Dermis microvascular lymphatic vessel endothelial cell (primary cell): ENCODE measurements around the gene ZNF318. TPM values are rescaled to one million over a fixed set of nuclear protein-coding genes. Genes with fewer than 3 reads are reported as not detected.
A peak's percentile ranks its signal among the peaks of the same experiment; 100 is the strongest.
"Not testable (repeated sequence)": the region's sequence is repeated elsewhere in the genome, so short reads cannot be mapped to it uniquely, and the experiment has no call there.

Experiments used
- DNase-seq, 2 donors: peaks; one replicate each; pipeline versions ENCODE4 v3.0.0 to v3.0.0-alpha.2; 2010; ENCODE audit warnings: low read depth in 2 of 2
- total RNA-seq: library from RNA; depleted of rRNA; stranded (reverse); fragments of >200 nt; gene quantifications from 2 replicates; pipeline ENCODE4 v1.2.1, GENCODE V29; 2014

The ZNF318 gene
- total RNA-seq, 1 donor from 2014 or later = 4.0 TPM

DNA sequence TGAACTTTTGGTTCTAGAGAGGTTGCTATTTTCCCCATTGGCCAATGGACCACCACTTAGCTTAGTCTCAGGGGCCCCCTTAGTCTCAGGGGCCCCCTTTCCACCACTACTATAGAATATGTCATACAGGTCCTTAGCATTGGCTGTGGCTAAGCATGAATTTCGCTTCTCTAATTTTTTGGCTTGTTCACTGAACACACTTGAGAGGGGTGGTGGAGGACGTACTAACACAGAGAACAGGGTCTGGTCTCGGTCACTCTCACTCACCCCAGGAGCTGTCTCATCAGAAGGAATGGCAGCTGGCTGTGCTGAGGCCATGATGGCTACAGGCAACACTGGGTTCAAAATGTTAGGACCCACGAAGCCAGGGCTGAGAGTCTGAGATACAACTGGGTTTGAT is 30.3 kb downstream of the ZNF318 start:
- no peak for DNase-seq

DNA sequence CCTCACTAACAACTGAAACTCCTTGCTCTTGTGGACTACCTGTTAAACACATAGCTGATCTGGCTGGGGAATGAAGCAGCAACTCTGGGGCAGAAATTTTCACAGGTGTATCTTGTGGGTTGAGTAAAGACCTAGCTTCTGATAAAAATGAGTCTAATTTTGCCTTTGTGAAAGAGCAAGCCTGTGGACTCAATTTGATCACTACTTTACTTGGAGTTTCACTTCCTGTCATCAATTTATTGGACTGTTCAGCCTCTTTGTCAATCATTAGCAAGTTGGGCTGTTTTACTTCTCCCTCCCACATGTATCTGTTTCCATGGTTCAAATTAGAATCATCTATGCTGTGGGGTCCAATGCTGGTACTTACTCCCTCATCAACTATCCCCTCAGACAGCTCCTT is 31.2 kb downstream of the ZNF318 start:
- no peak for DNase-seq

DNA sequence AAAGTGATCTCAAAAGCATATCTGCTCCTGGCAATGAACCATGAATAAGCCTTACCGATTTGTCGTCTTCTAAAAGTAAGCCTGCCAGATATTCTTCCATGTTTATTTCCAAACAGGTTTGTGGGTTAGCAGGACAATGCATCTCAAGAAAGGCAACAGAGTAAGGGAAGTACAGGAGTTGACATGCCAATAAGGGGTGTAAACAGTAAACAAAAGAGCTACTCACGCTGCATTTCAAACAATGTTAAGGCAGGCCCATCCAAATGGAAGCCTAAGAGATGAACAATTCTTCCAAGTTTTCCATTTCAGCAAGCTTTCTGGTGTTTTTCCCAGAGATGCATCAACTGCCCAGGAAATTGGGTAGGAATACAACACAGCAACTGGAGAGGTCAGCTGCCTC is 33.1 kb downstream of the ZNF318 start:
- DNase-seq = no peak

DNA sequence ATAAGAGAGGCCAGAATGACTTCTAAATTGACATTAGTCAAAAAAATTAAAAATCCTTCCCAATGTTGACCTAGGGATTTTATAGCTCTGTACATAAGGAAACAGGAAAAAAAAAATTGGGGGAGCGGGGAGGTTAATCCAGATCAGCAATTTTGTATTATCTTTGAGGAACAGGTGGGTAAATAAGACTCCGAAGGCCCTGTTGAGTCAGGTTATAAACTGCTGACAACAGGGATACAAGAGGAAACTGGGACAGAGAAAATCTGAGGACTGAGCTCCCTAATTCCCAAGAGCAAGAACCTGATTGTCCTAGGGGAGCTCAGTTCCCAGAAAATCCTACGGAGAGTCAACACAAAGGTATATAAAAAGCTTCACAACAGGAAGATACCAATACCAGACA is 34.0 kb downstream of the ZNF318 start:
- DNase-seq = no peak

DNA sequence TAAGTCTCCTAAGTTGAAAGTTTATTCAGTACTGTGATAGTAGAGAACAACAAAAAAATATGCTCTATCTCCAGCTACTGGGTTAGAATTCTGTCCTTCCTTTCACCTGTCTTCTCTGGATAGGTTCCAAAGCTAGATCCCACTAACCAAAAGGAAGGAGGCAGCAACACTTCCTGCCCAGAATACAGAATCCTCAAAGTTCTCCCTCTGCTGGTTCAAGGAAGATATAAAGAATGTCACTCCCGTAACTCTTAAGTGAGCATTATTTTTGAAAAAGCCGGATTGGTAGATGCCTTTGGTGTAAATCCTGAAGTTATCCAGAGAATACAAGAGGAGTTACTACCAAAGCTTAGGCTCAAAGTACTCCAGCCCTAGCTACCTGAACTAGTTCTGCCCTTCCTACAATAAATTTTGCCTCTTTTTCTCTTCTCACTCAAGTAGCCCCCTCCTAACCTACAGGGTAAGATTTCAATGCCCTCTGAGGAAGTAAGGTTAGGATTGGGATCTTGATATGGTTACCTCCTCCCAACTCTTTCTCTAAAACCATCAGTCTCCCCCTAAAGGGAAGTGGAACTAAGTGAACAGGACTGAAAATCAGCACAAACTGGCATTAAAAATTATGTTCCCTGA is 34.9 kb downstream of the ZNF318 start:
- peak in 1 of 2 donors; percentile 47 for DNase-seq

DNA sequence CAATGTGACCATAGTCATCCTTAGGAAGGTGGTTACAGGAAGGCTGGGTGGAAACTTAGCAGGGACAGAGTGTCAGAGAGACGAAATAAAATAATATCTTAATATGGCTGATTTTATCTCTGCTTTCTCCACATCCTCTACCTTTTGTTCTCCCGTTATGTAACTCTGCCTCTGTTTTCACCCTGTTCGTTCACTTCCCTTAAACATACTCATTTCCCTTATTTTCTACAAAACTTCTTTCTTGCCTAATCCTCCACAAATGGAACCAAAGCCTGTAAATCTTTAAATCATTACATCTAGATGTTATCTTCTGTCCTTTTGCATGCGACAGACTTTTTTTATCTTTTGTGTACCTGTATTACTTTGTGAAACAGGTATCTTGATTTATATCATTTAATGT is 37.6 kb downstream of the ZNF318 start:
- DNase-seq = no peak

DNA sequence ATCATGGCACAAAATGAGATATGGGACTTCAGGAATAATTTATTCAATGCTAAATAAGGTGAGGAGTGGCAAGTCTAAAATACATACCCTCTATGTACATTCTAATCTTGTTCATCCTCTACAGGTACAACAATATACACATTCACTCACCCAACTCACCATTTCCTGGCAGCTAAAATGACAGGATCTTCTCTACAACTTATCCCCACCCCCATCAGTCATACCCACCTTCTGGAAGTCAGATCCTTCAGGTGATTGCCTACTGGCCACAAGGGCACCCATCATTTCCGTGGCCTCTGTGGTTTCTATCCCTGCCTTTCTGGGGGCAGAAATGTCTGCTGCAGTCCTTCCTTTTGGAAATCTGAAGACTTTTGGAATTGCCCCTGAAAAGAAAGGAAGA is 38.0 kb downstream of the ZNF318 start:
- no peak for DNase-seq

DNA sequence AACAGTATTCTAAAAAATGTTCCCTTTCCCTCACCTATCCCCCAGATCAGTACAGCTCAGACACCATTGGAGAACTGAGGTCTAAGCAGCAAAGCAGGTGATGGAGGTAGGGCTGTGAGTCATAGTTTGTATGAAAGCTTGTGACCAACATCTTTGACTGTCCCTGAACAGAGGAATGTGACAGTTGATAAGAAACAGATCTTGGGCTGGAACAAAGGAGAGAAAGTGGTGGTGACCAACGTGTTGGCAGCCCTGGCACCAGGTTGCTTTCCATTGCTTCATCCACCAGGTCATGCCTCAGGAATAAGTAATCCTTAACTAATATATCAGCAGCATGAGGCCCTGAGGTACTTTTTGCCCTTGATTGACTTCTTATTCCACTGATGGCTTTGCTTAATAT is 40.9 kb downstream of the ZNF318 start:
- no peak for DNase-seq

DNA sequence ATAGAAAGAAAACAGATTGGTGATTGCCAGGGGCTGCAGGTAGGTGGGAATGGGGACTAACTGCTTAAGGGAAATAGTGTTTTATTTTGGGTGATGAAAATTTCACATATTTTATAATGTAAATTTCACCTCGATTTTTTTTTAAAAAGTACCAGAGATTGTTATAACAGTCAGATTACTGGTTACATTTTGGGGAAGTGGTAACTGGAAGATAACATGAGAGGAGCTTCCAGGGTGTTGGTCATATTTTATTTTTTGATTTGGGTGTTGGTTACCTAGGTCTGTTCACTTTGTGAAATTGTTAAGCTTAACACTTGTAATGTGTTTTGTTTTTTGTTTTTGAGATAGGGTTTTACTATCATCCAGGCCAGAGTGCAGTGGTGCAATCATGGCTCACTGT is 43.6 kb downstream of the ZNF318 start:
- DNase-seq = no peak

DNA sequence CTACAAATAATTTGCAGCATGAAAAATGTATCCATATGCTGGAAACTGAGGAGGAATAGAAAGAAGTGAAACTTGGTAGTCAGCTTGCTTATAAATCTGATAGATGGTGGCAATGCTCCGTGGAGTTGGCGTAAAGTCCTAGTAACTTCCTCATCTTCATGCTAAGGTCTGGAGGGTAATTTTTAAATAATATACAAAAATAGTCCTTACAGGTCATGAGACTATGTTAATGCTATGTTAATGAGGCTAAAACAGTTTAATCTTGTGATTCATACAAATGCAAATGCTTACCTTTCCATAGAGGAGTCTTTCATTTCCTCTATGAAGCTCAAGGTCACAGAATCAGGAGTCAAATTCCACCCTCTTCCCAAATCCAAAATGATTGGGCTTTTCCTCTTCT is 51.4 kb downstream of the ZNF318 start:
- DNase-seq = no peak

DNA sequence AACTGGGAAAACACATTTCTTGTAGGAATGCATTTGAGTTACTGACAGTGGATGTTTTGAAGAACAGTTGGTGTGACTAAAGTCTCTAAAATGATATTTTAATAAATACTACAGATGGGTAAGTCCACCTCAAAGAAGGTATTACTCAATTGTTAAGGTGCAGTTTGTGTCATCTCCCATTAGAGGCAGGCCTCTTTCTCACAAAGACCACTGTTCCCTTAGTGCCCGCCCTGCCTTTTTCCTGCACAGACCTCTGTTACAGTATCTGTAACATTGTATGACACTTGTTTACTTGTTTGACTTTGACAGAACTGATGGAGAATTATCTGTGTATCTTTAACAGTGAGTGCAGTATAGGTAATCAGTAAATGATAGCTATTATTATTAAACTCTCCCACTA is 55.6 kb downstream of the ZNF318 start:
- no peak for DNase-seq

DNA sequence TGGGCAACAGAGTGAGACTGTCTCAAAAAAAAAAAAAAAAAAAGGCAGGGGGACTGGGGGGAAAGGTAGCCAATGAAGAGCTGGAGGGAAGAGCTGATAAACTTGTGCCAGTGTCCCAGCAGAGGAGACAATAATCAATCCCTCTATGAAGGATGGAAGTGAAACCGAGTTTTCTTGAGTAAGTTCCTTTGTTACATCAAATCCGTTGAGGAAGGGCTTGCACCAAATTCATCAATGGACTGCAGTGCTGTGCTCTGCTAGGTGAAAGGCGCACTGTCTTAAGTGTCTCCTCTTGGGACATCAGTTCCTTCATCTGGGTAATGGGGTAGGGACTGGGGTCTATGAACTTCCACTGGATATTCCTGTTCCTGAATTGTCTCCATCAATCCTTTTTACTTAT is 57.8 kb downstream of the ZNF318 start:
- no peak for DNase-seq

DNA sequence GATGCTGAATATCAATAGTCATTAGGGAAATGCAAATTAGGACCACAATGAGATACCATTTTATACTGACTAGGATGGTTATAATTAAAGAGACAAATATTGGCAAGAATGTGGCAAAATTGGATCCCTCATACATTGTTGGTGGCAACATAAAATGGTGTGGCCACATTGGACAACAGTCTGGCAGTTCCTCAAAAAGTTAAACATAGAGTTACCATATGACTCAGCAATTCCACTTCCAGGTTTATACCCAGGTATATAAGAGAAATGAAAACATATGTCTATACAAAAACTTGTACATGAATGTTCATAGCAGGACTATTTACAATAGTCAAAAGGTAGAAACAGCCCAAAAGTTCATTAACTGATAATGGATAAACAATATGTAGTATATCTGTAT is 58.8 kb downstream of the ZNF318 start:
- no peak for DNase-seq

DNA sequence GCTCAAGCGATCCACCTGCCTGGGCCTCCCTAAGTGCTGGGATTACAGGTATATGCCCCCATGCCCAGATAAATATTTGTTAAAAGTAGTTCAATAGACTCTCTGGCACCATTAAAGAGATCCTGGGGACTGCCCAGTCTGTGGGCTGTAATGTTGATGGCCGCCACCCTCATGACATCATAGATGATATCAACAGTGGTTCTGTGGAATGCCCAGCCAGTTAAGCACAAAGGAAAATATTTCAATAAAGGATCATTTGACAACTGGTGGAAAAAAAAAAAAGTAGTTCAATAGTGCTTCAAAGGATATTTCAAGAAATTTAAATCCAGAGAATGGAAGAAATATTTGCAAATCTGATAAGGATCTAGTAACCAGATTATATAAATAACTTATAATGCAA is 59.3 kb downstream of the ZNF318 start:
- DNase-seq = no peak

DNA sequence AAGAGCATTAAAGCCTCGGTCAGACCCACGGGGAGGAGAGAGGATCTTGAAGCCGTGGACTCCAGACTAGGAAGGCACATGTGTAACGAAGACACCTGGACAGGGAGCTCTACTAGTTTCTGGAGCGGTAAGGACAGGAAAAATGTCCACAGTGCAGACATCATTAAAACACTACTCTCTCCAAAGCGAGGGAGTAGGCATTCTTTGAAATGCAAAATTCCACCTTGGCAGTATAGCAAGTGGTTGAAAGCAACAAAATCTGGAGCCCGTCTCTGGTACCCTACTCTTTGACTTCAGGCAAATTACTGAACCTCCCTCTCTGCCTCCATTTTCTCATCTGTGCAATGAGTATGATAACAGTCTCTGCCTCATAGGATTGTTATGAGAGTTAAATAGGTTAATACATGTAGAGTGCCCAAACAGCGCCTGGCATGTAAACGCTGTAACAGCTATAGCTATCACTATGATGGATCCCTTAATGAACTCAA is 60.4 kb downstream of the ZNF318 start:
- no peak for DNase-seq

DNA sequence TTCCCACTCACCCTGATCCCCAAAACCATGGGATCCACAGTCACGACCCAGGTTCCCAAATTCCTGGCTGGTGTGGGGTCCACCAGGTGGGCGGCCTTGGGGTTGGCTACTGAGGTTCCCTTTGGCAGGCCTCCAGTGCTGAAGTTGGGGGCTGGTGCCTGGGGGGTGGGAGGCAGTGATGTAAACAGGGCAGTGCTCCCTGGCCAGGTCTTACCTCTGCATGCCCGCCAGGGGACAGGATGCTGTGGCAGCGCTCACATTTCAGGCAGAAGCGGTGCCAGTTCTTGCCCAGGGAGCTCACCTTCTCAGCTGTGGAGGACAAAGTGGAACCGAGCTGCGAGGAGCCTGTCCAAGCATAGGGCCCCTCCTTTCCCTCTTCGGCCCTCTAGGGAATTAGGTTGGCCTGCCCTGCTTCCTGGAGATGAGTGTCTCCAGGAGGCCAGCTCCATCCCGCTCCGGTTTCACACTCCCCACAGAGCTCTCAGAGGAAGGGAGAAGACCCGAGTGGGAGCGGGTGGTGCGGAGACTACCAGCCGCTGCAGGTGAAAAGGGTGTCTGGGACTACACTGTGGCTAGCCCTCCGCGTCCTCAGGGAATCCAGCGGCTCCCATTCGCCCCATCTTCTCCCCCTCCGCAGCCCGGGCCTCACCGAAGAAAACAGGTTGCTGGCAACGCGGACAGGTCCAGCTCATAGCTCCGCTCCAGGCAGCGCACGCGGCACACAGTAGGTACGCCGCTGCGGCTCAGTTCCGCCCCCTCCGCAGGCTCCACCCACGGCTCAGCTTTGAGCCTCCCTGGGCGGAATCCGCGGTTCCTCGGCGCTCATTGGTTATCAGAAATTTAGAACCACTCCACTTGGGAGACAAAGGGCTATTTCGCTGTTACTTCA is 61.1 kb downstream of the ZNF318 start, which contains the start of gene CRIP3:
Gene CRIP3 (minus strand): TSS at position 726 of the 889 bp plus-strand sequence. CDS start 34 bp downstream, at position 692.
- peak in 1 of 2 donors; percentile 13 for DNase-seq

DNA sequence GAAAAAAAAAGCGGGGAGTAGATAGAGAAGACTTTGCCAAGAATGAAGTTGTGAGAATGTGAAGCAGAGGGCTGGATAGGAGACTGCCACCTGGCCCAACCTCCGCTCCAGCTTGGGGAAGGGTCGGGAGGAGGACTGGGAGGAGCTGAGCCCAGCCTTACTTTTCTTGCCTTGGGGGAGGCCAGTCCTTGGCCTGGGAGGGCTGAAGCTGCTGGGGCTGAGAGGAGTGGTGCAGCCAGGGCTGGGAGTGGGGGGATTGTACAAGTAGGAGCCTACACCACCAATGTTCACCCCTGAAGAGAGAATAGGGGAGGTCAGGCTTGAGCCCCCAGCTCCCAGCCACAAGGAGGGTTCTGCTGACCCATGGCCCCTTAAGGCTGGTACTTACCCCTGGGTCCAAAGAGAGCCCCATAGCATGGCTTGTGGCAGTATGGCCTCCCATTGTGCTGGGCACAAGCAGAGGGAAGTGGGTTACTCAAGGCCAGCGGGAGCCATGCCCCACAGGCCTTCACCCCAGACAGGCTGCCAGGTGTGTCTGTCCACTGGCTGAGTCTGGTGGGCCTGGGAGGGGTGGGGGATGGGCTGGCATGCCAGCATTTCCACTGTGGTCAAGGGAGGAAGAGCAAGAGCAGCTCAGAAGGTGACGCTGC is 61.9 kb downstream of the ZNF318 start:
- no peak for DNase-seq

DNA sequence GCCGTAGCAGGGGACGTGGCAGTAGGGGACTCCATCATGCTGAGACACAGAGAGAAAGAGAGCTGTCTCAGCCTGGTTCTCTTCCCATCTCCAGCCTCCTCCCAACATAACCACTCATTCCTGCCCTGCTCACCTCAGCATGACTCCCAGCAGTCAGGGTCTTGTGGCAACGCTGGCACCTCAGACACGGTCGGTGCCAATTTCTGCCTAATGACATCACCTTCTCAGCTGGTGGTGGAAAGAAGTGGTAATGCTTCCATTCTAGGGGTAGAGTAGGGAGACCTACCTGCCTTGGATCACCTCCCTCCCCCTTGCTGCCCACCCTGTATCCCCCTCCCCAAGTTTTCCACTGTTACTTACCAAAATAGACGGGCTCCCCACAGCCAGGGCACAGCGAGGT is 63.4 kb downstream of the ZNF318 start:
- DNase-seq = no peak

DNA sequence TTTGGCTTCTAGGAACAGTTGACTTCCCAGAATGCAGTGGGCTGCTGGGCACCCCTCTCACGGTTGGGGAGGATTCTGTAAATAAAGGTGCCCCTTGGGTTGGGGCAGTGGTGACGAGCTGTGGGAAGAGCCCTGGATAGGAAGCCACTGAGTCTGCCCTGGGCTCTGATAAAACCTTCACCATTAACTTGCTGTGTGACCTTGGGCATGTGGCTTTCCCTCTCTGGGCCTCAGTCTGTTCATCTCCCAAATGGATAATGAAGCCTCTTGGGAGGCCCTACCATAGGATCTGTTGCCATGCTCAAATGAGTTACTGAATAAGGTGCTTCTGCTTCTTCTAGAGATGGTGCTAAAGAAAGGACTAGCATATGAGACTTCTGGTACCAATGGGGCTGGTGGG is 64.6 kb downstream of the ZNF318 start:
- no peak for DNase-seq

DNA sequence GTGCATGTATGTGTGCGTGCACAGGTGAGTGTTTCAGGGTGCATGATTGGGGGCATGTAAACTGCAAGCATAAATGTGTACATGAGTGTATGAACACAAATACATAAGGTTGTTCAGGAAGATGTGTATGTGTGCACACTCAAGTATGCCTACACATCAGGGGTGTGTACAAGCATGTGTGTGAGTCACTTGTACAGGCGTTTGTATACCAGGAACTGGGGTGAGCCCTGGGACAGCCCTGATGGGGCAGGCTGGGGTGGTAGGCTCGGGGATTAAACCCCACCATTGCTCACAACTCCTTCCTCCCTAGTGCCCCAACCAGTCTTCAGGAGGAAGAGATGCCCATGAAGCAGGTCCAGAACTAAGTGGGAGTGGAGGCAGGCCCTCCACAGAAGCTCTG is 65.1 kb downstream of the ZNF318 start:
- DNase-seq = no peak

DNA sequence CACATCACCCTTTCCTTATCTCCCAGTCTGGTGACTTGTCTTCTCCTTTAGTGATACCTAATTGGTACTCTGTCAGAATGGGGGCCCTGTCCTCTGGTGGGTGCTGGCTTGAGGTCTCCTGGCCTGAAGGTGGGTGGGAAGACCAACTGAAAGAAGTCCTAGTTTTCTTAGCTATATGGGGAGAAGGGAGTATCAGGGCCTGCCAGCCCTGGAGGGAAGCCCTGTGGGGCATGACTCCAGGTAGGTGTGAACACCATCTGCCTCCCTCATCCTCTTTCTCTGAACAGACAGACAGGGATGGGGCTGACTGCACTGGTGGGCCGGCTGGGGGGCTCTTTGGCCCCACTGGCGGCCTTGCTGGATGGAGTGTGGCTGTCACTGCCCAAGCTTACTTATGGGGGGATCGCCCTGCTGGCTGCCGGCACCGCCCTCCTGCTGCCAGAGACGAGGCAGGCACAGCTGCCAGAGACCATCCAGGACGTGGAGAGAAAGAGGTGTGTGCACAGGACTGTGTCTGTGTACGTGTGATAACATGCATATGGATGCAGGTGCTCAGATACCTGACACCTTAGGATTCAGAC is 65.6 kb downstream of the ZNF318 start:
- DNase-seq = no peak

DNA sequence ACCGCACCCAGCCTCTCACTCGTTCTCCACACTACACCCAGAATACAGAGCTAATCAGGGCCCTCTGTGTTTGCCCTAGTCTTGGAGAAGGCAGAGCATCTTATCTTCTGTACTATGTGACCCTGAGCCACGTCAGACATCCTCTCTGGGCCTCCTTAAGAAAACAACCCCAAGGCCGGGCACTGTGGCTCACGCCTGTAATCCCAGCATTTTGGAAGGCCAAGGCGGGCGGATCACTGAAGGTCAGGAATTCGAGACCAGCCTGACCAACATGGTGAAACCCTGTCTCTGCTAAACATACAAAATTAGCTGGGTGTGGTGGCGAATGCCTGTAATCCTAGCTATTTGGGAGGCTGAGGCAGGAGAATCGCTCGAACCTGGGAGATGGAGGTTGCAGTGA is 66.4 kb downstream of the ZNF318 start:
- DNase-seq = not testable (repeated sequence)
